Common myeloid progenitor, CD34-positive (primary cell): Measurements from ENCODE around the gene GALNT14.

ENCODE experiments used
- CTCF ChIA-PET: fragments of 350-600 bp; sonication (Branson Sonifier 250); formaldehyde crosslinking; loops from one replicate; lab custom pipeline; 2021; ENCODE audit warnings: antibody characterized with exemption; lab: Charles Lee
- POLR2A ChIA-PET: fragments of 350-600 bp; sonication (Branson Sonifier 250); formaldehyde crosslinking; loops from one replicate; lab custom pipeline; 2021; ENCODE audit warnings: antibody characterized with exemption; lab: Charles Lee
- DNase-seq, 3 donors: peaks; one replicate each; pipeline versions ENCODE4 v3.0.0 to v3.0.0-alpha.2; 2013
- H3K27ac ChIP-seq, 2 experiments: 1 replicate in 1 of 2; 2 replicates in 1 of 2; pipeline ENCODE4 v1.7.0; 2013; ENCODE audit warnings: inconsistent platforms in 2 of 2, low read length in 2 of 2, mild to moderate bottlenecking in 2 of 2, low read depth in 1 of 2, moderate library complexity in 1 of 2; ENCODE audit not compliant: severe bottlenecking in 2 of 2, insufficient read depth in 1 of 2, poor library complexity in 1 of 2
- H3K27me3 ChIP-seq, 5 experiments: replicated peaks in 2 of 5; 1 replicate in 3 of 5; 2 replicates in 2 of 5; pipeline versions ENCODE4 v1.6.1 to v1.7.0; 2013; ENCODE audit warnings: low read length in 4 of 5, mild to moderate bottlenecking in 2 of 5, moderate library complexity in 2 of 5, inconsistent platforms in 1 of 5; ENCODE audit not compliant: insufficient read depth in 5 of 5, control insufficient read depth in 4 of 5
- H3K36me3 ChIP-seq, 4 experiments: 1 replicate in 2 of 4; 2 replicates in 2 of 4; pipeline versions ENCODE4 v1.6.1 to v1.7.0; 2013; ENCODE audit warnings: low read length in 3 of 4, control low read depth in 1 of 4, mild to moderate bottlenecking in 1 of 4; ENCODE audit not compliant: control insufficient read depth in 4 of 4, insufficient read depth in 4 of 4
- H3K4me1 ChIP-seq, 4 experiments: 1 replicate in 3 of 4; 2 replicates in 1 of 4; pipeline versions ENCODE4 v1.6.1 to v1.7.1; 2013; ENCODE audit warnings: low read length in 3 of 4, mild to moderate bottlenecking in 3 of 4, control low read depth in 1 of 4, inconsistent platforms in 1 of 4, moderate library complexity in 1 of 4; ENCODE audit not compliant: control insufficient read depth in 4 of 4, insufficient read depth in 4 of 4; ENCODE audit errors: control extremely low read depth in 1 of 4
- H3K4me3 ChIP-seq, 7 experiments: 1 replicate in 4 of 7; 2 replicates in 3 of 7; pipeline versions ENCODE4 v1.5.1 to v1.7.0; 2013; ENCODE audit warnings: mild to moderate bottlenecking in 7 of 7, low read length in 6 of 7, moderate library complexity in 6 of 7, inconsistent platforms in 2 of 7, low read depth in 2 of 7, control low read depth in 1 of 7; ENCODE audit not compliant: insufficient read depth in 4 of 7, control insufficient read depth in 1 of 7; ENCODE audit errors: extremely low read depth in 1 of 7
- H3K9me3 ChIP-seq, 5 experiments: 1 replicate in 4 of 5; 2 replicates in 1 of 5; pipeline versions ENCODE4 v1.6.1 to v1.7.1; 2013; ENCODE audit warnings: low read length in 4 of 5, mild to moderate bottlenecking in 2 of 5, inconsistent platforms in 1 of 5, low read depth in 1 of 5, moderate library complexity in 1 of 5; ENCODE audit not compliant: control insufficient read depth in 4 of 5, insufficient read depth in 2 of 5; ENCODE audit errors: control extremely low read depth in 1 of 5
- WGBS: methylation state at CpG from one replicate; pipeline ENCODE4 v1.1.5; 2013; ENCODE audit not compliant: insufficient coverage; 5-methylcytosine and 5-hydroxymethylcytosine counted together

Gene GALNT14

GRCh38 chr2:30992781-30993180 is 145.5 kb downstream of the GALNT14 start:
- POLR2A ChIA-PET = no interaction called here

GRCh38 chr2:30990671-30991070 is 147.6 kb downstream of the GALNT14 start:
- no peaks in the 10 kb centered on the region for H3K9me3 ChIP-seq
- WGBS = 0% methylated on average over 1 of the region's 4 CpGs
- H3K27ac ChIP-seq = no peak overlapping the region
- H3K27me3 ChIP-seq = no peaks in the 10 kb centered on the region
- H3K4me3 ChIP-seq = no peak overlapping the region
- H3K36me3 ChIP-seq = peaks cover 0 to 15% (median 0%) of the 10 kb centered on the region in 4 experiments
- ChIA-PET CTCF (interaction anchor here (0.8 to 0.9 kb wide), 2 partner anchors 10 to 180 kb away, joined by 3 read pairs; no protein-coding TSS in a partner anchor), POLR2A (no interaction called here)
- no peaks in the 10 kb centered on the region for H3K4me1 ChIP-seq
- DNase-seq = no peak

More at GRCh38 chr2:30992781-30993180, 145.5 kb downstream of the GALNT14 start:
- CTCF ChIA-PET = no interaction called here
- 97% methylated on average over 15 of the region's 18 CpGs for WGBS
- H3K9me3 ChIP-seq = no peaks in the 10 kb centered on the region
- no peaks in the 10 kb centered on the region for H3K4me1 ChIP-seq
- no peaks in the 10 kb centered on the region for H3K27me3 ChIP-seq
- H3K36me3 ChIP-seq = peaks cover 0 to 8% (median 0%) of the 10 kb centered on the region in 4 experiments
- no peak overlapping the region for H3K27ac ChIP-seq
- no peak overlapping the region for H3K4me3 ChIP-seq
- DNase-seq = no peak

- POLR2A ChIA-PET = no interaction called here
- Histone ChIP-seq H3K9me3 (no peaks in the 10 kb centered on the region), H3K27me3 (no peaks in the 10 kb centered on the region), H3K4me1 (no peaks in the 10 kb centered on the region), H3K36me3 (peaks cover 0 to 15% (median 0%) of the 10 kb centered on the region in 4 experiments), H3K27ac (no peak overlapping the region), H3K4me3 (no peak overlapping the region)
- CTCF ChIA-PET = interaction anchor here (0.8 to 0.9 kb wide), 2 partner anchors 10 to 180 kb away, joined by 3 read pairs; no protein-coding TSS in a partner anchor
- no peak for DNase-seq
- 100% methylated on average over 2 of the region's 2 CpGs for WGBS
These were observed 148.1 kb downstream of the GALNT14 start for GRCh38 chr2:30990176-30990575.

- CTCF ChIA-PET = interaction anchor here (0.9 kb wide), 1 partner anchor 9 kb away, joined by 3 read pairs; no protein-coding TSS in a partner anchor
- no peaks in the 10 kb centered on the region for H3K9me3 ChIP-seq
- H3K27ac ChIP-seq = no peak overlapping the region
- POLR2A ChIA-PET = no interaction called here
- no peaks in the 10 kb centered on the region for H3K4me1 ChIP-seq
- DNase-seq = no peak
- no peak overlapping the region for H3K4me3 ChIP-seq
- H3K36me3 ChIP-seq = peaks cover 0 to 15% (median 0%) of the 10 kb centered on the region in 4 experiments
- WGBS = no CpG with 5 or more reads among the region's 1 CpG
- H3K27me3 ChIP-seq = no peaks in the 10 kb centered on the region
These were observed 148.5 kb downstream of the GALNT14 start for GRCh38 chr2:30989746-30990145.

GRCh38 chr2:30987566-30987965 is 150.7 kb downstream of the GALNT14 start:
- Histone ChIP-seq H3K27me3 (no peaks in the 10 kb centered on the region), H3K27ac (no peak overlapping the region), H3K4me1 (no peaks in the 10 kb centered on the region), H3K4me3 (no peak overlapping the region), H3K36me3 (peaks cover 0 to 15% (median 0%) of the 10 kb centered on the region in 4 experiments), H3K9me3 (no peaks in the 10 kb centered on the region)
- 95% methylated on average over 4 of the region's 6 CpGs for WGBS
- CTCF ChIA-PET = no interaction called here
- no peak for DNase-seq
- POLR2A ChIA-PET = no interaction called here

GRCh38 chr2:30986231-30986580 is 152.0 kb downstream of the GALNT14 start:
- H3K9me3 ChIP-seq = no peaks in the 10 kb centered on the region
- no peak for DNase-seq
- H3K27me3 ChIP-seq = no peaks in the 10 kb centered on the region
- H3K27ac ChIP-seq = no peak overlapping the region
- H3K4me1 ChIP-seq = no peaks in the 10 kb centered on the region
- WGBS = 100% methylated on average over 3 of the region's 5 CpGs
- POLR2A ChIA-PET = interaction anchor here (0.6 kb wide), 1 partner anchor 1804 kb away, joined by 3 read pairs; no protein-coding TSS in a partner anchor
- CTCF ChIA-PET = no interaction called here
- no peak overlapping the region for H3K4me3 ChIP-seq
- peaks cover 0 to 15% (median 0%) of the 10 kb centered on the region in 4 experiments for H3K36me3 ChIP-seq

GRCh38 chr2:30985493-30986230 is 152.6 kb downstream of the GALNT14 start:
- Histone ChIP-seq H3K4me3 (no peak overlapping the region), H3K4me1 (no peaks in the 10 kb centered on the region), H3K27ac (no peak overlapping the region), H3K36me3 (peaks cover 0 to 15% (median 0%) of the 10 kb centered on the region in 4 experiments), H3K27me3 (no peaks in the 10 kb centered on the region), H3K9me3 (no peaks in the 10 kb centered on the region)
- no peak for DNase-seq
- WGBS = 100% methylated on average over 7 of the region's 9 CpGs
- ChIA-PET POLR2A (no interaction called here), CTCF (no interaction called here)
